ENCODE results near the gene RAB14.
"Not testable (repeated sequence)": the region's sequence is repeated elsewhere in the genome, so short reads cannot be mapped to it uniquely, and the experiment has no call there.

RAB14 gene

GRCh38 chr9:121189006-121189405 is 12.7 kb downstream of the RAB14 start:
- no peak for DNase-seq

- DNase-seq, result no peak
Observed at GRCh38 chr9:121187636-121188305, 13.9 kb downstream of the RAB14 start.

GRCh38 chr9:121185774-121186403 is 15.8 kb downstream of the RAB14 start:
- no peak for DNase-seq

GRCh38 chr9:121185178-121185745 is 16.4 kb downstream of the RAB14 start:
- DNase-seq, result no peak

- no peak for DNase-seq
Observed at GRCh38 chr9:121184463-121184862, 17.2 kb downstream of the RAB14 start.

GRCh38 chr9:121183666-121184423 is 17.8 kb downstream of the RAB14 start:
- DNase-seq, result no peak

- DNase-seq, result no peak
Observed at GRCh38 chr9:121182989-121183388, 18.7 kb downstream of the RAB14 start.

GRCh38 chr9:121182101-121182836 is 19.4 kb downstream of the RAB14 start:
- no peak for DNase-seq

GRCh38 chr9:121179930-121180681 is 21.6 kb downstream of the RAB14 start:
- no peak for DNase-seq

GRCh38 chr9:121179373-121179721 is 22.3 kb downstream of the RAB14 start:
- not testable (repeated sequence) for DNase-seq

- DNase-seq, result no peak
Observed at GRCh38 chr9:121178676-121179372, 22.8 kb downstream of the RAB14 start.

- DNase-seq, result no peak
Observed at GRCh38 chr9:121173501-121173900, 28.2 kb downstream of the RAB14 start.

- DNase-seq, result no peak
Observed at GRCh38 chr9:121172726-121173487, 28.8 kb downstream of the RAB14 start.

- DNase-seq, result no peak
Observed at GRCh38 chr9:121171236-121171635, 30.4 kb downstream of the RAB14 start.

GRCh38 chr9:121169094-121169601 is 32.5 kb downstream of the RAB14 start:
- no peak for DNase-seq

GRCh38 chr9:121168052-121168451 is 33.6 kb downstream of the RAB14 start:
- DNase-seq, result no peak

GRCh38 chr9:121160025-121160424 is 41.6 kb downstream of the RAB14 start:
- DNase-seq, result no peak

GRCh38 chr9:121157939-121158338 is 43.7 kb downstream of the RAB14 start:
- no peak for DNase-seq

GRCh38 chr9:121156263-121156731 is 45.4 kb downstream of the RAB14 start:
- no peak for DNase-seq

- no peak for DNase-seq
Observed at GRCh38 chr9:121154782-121155181, 46.9 kb downstream of the RAB14 start.

GRCh38 chr9:121153642-121154041 is 48.0 kb downstream of the RAB14 start:
- DNase-seq, result no peak
